Measurements from ENCODE around the gene TMOD4. TPM values are rescaled to one million over a fixed set of nuclear protein-coding genes. Genes with fewer than 3 reads are reported as not detected.

The TMOD4 gene
- total and polyA plus RNA-seq, 10 of the 15 experiments (the other 5 are each of a cell fraction or from before 2014, with no cell fraction given), result 0.30 to 1.2 (median 0.50) TPM; not detected in 1

- intact Hi-C loops (cut with micrococcal nuclease; ENCODE audit: unreplicated experiment), result no loop called here
- Histone ChIP-seq H3K27me3 (replicated peaks in 1 of 2; ENCODE audit: control insufficient read depth in 2 of 2, insufficient read depth in 2 of 2, low read length in 1 of 2) (peaks cover 0 to 8% of the 10 kb centered on the region in 2 experiments), H3K9ac (ENCODE audit: control insufficient read depth, insufficient read depth, low read length) (no peak overlapping the region), H3K27ac (ENCODE audit: control insufficient read depth, insufficient read depth) (no peak overlapping the region), H3K4me2 (ENCODE audit: control insufficient read depth, insufficient read depth) (no peak overlapping the region), H4K20me1 (ENCODE audit: control insufficient read depth, insufficient read depth) (no peaks in the 10 kb centered on the region; the same call in 1 of the 2 replicates), H3K4me1 (ENCODE audit: control insufficient read depth, insufficient read depth, low read length) (no peaks in the 10 kb centered on the region; the same call in 1 of the 2 replicates), H3K9me3 (replicated peaks; ENCODE audit: control insufficient read depth, insufficient read depth, low read length) (no peaks in the 10 kb centered on the region), H3K79me2 (ENCODE audit: control insufficient read depth, insufficient read depth, low read length) (no peaks in the 10 kb centered on the region), H2AFZ (ENCODE audit: control insufficient read depth, low read depth, low read length) (no peak overlapping the region), H3K36me3 (ENCODE audit: control insufficient read depth in 2 of 2, insufficient read depth in 2 of 2, low read length in 1 of 2) (no peaks in the 10 kb centered on the region), H3K4me3 (no peak overlapping the region)
- FAIRE-seq (no peak), DNase-seq (ENCODE audit: low read depth, low spot score) (no peak), ATAC-seq (no peak)
- ChIA-PET CTCF (interaction anchor here (0.6 to 3.2 kb wide), 3 partner anchors 12 to 96 kb away, joined by 4 to 16 read pairs (median 4); no protein-coding TSS in a partner anchor), SMC1A (ENCODE audit: uncharacterized antibody, unreplicated experiment) (interaction anchor here (0.6 to 1.3 kb wide), 2 partner anchors 43 to 97 kb away, joined by 3 read pairs; no protein-coding TSS in a partner anchor), RAD21 (ENCODE audit: unreplicated experiment) (interaction anchor here (1.0 to 1.9 kb wide), 2 partner anchors 14 to 43 kb away, joined by 4 to 5 read pairs; partner anchors contain the start of gene TNFAIP8L2), POLR2A (no interaction called here)
- TF ChIP-seq SPI1 (IDR thresholded peaks at IDR 0.05; ENCODE audit: borderline replicate concordance, insufficient read depth, low read depth, low read length), result peak; percentile 29; the same call in 1 of the 2 replicates
- no peak for TF ChIP-seq LARP7 (IDR thresholded peaks at IDR 0.05)
- TF ChIP-seq NR2F1 (conservative IDR thresholded peaks at IDR 0.05), result 0 out of 2 replicates have a peak, but pooled peaks have one; percentile 11
- BruUV-seq (replicated peaks), result no TSS peak
- in situ Hi-C loops (cut with MboI), result no loop called here
- 0% methylated on average over 5 of the region's 5 CpGs for WGBS (ENCODE audit: insufficient coverage, insufficient replicate concordance, low lambda C conversion rate, missing lambda C conversion rate)
These were observed 33.2 kb downstream of the TMOD4 start for GRCh38 chr1:151142411-151143056.

GRCh38 chr1:151137789-151138188 lies 38.0 kb downstream of the TMOD4 start:
- FAIRE-seq (no peak), ATAC-seq (no peak), DNase-seq (ENCODE audit: low read depth, low spot score) (no peak)
- Histone ChIP-seq H3K36me3 (ENCODE audit: control insufficient read depth in 2 of 2, insufficient read depth in 2 of 2, low read length in 1 of 2) (no peaks in the 10 kb centered on the region), H3K4me2 (ENCODE audit: control insufficient read depth, insufficient read depth) (no peak overlapping the region), H3K9me3 (replicated peaks; ENCODE audit: control insufficient read depth, insufficient read depth, low read length) (no peaks in the 10 kb centered on the region), H3K9ac (ENCODE audit: control insufficient read depth, insufficient read depth, low read length) (no peak overlapping the region), H3K27ac (ENCODE audit: control insufficient read depth, insufficient read depth) (no peak overlapping the region), H3K27me3 (replicated peaks in 1 of 2; ENCODE audit: control insufficient read depth in 2 of 2, insufficient read depth in 2 of 2, low read length in 1 of 2) (no peaks in the 10 kb centered on the region; a peak in 1 of 4 replicates), H2AFZ (ENCODE audit: control insufficient read depth, low read depth, low read length) (no peak overlapping the region), H3K4me3 (no peak overlapping the region), H4K20me1 (ENCODE audit: control insufficient read depth, insufficient read depth) (no peaks in the 10 kb centered on the region), H3K4me1 (ENCODE audit: control insufficient read depth, insufficient read depth, low read length) (0 out of 2 replicates have a peak, but pooled peaks cover 4% of the 10 kb centered on the region), H3K79me2 (ENCODE audit: control insufficient read depth, insufficient read depth, low read length) (no peaks in the 10 kb centered on the region)
- WGBS (ENCODE audit: insufficient coverage, insufficient replicate concordance, low lambda C conversion rate, missing lambda C conversion rate), result 50% methylated on average over 5 of the region's 7 CpGs
- ChIA-PET CTCF (no interaction called here), RAD21 (ENCODE audit: unreplicated experiment) (no interaction called here), POLR2A (interaction anchor here (0.6 kb wide), 1 partner anchor 109 kb away, joined by 4 read pairs; no protein-coding TSS in a partner anchor), SMC1A (ENCODE audit: uncharacterized antibody, unreplicated experiment) (interaction anchor here (1.2 kb wide), 1 partner anchor 12 kb away, joined by 3 read pairs; no protein-coding TSS in a partner anchor)
- BruUV-seq (replicated peaks), result no TSS peak
- intact Hi-C loops (cut with micrococcal nuclease; ENCODE audit: unreplicated experiment), result no loop called here
- in situ Hi-C loops (cut with MboI), result no loop called here
- TF ChIP-seq ZBTB11 (CRISPR knock-in tag; IDR thresholded peaks at IDR 0.05) (no peak), ZNF217 (IDR thresholded peaks at IDR 0.05) (no peak), IKZF1 (conservative IDR thresholded peaks at IDR 0.05) (no peak), NFXL1 (IDR thresholded peaks at IDR 0.05; ENCODE audit: borderline replicate concordance) (no peak), E2F4 (IDR thresholded peaks at IDR 0.05; ENCODE audit: low read depth, low read length) (no peak), HCFC1 (IDR thresholded peaks at IDR 0.05; ENCODE audit: low read length) (no peak), ATF3 (IDR thresholded peaks at IDR 0.05; ENCODE audit: borderline replicate concordance, extremely low read depth, low read depth, low read length) (no peak), MXI1 (IDR thresholded peaks at IDR 0.05; ENCODE audit: low read depth, low read length) (no peak), TCF7 (IDR thresholded peaks at IDR 0.05; ENCODE audit: borderline replicate concordance) (no peak)

Data from GM12878 (cell line).